NCI-H146 treated with DMSO at 0.1 percent for 48 hours (cell line): ENCODE data around the gene LRRC8D.
A peak's percentile ranks its signal among the peaks of the same experiment; 100 is the strongest.

ENCODE experiments used
- DNase-seq: peaks from one replicate; lab custom pipeline; 2025; ENCODE audit not compliant: unreplicated experiment; lab: John Stamatoyannopoulos, UW

LRRC8D gene

GRCh38 chr1:89953131-89953626, 132.3 kb downstream of the LRRC8D start:
- DNase-seq = no peak

DNA sequence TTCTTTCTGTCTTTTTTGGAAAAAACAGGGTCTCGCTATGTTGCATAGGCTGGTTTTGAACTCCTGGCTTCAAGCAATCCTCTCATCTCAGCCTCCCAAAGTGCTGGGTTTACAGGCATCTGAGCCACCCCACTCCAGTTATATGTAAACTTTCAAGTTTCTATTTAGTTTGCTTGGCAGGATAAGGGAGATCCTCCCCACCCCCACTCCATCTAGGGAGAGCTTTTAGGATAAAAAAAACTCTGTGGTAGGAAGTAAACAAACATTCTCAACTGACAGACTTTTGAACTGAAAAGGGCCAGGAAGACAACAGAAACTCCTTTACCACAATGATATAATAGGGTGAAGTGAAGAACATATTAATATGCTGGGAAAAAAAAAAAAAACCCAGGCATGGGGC, 133.1 kb downstream of the LRRC8D start:
- DNase-seq = no peak

- DNase-seq = no peak
These were observed 133.6 kb downstream of the LRRC8D start for GRCh38 chr1:89954401-89954800.

DNA sequence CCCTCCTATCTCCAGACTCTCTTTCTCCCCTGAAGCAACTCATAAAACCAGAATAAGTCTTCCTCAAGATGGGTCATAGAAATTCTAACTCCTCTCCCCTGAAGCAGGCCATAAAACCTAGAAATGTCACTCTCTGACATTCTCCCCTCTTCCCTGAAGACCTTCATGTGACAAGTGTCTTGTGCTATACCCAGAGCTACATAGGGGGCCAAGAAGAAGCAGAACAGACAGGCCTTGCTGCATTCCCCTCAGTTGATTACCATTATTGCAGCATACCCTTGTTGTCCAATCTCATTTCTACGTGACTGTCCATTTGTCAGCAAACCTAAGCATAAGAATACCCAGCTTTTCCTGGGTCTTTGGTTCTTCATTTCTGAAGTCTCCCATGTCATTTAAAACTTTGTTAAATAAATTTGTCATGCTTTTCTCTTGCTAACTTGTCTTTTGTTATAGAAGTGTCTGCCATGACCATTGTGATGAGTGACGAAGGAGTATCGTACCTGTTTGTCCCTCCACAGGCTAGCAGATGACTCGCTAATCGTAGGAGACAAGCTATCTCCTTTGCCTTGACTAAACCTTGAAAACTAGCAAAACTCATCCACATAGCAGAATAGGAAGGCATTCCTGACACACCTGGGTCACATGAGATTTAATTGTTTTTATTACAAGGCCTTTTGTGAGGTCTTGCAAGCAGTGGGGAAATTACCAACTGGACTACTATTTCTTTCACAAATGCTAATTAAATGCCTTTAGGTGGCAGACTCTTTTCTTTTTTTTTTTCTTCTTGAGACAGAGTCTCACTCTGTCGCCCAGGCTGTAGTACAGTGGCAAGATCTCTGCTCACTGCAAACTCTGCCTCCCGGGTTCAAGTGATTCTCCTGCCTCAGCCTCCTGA, 134.7 kb downstream of the LRRC8D start:
- no peak for DNase-seq

- DNase-seq = no peak
These were observed 136.3 kb downstream of the LRRC8D start for GRCh38 chr1:89957107-89957506.

DNA sequence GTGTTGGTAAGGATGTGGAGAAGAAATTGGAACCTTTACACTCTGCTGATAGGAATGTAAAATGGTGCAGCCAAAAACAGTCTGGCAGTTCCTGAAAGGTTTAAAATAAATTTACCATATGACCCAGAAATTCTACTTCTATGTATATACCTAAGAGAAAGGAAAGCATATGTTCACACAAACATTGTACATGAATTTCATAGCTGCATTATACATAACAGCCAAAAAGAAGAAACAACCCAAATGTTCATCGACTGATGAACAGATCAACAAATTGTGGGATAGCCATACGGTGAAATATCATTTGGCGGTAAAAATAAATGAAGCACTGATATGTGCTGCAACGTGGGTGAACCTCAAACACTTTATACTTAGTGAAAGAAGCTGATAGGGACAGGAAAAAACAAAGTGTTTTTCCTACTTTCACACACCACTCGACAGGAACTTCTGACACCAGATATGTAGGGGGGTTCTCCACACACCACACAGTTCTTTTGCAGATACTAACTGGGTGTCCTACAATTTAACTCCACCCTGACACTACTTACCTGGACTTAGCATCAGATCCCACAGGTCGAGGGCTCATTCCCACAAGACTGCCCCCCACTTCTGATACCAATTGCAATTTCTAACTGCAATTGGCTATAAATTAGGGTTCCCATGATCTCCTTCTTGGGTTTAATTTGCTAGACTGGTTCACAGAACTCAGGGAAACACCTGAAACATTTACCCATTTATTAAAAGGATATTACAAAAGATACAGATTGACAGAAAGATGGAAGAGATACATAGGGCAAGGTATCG, 138.2 kb downstream of the LRRC8D start:
- DNase-seq = no peak

GRCh38 chr1:89959719-89960118, 138.9 kb downstream of the LRRC8D start:
- no peak for DNase-seq

DNA sequence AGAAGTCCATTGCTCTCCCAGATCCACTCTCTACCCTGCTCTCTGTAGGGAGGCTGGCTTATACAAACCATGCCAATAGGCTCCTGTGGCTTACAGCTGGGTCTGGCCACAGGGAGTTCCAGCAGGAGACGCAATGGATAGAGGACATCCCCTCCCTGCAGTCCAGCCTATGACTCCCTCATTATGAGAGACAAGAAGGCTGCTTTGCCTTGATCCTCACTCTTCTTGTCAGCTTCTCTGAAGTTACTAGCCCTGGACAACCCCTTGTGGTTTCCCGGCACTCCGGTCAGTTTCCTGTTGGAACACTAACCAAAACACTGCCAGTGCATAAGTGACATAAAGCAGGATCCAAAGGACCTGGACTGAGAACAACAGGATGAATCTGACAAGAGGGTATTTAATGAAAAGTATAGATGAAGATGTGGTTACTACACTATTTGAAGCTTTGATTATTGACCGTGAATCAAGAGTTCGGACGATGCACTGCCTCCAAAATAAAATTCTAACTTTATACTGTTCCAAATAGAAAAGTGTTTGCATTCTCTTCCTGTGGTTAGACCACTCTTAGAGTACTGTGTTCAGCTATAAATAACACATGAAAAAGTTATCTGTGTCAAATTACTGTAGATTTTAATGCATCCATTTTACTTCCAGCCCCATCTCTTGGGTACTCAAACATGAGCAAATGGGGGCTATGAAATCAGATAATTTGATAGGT, 141.4 kb downstream of the LRRC8D start:
- no peak for DNase-seq

DNA sequence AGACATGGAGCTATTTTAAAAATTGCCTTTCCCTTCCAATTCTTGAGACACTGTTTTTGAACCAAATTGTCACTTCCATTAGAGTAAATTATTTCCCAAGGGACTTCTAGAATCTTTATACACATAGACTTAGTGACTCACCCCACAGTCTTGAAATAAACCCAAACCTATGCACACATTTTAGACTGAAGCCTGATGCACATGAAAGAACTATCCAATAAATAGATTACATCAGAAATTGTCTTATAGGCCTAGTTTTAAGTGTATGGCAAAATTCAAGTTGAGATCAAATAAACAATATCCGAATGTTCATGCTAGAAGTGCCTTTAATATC, 141.9 kb downstream of the LRRC8D start:
- DNase-seq = no peak

DNA sequence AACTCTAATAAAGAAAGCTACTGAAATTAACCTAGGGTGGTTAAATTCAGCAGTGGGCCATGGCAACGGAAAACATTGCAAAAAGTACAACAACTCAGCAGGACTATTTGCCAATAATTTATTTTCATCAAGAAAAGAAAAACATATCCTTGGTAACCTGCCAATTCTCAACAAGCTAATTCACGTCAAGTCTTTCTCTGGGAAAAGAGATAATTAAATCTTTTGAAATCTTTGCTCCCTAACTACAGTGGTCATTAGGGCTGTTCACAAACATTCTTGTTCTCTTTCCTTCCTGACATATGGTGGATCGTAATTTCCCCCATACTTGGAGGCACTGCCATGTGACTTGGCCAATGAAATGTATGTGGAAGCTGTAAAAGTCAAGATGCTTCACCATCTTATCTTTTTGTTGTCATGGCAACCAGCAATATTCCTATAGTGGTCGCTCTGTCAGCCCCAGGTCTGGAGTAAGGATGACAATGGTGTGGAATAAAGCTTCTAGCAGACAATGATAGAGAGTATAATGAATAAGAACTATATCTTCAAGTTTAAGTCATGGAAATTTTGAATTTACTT, 144.4 kb downstream of the LRRC8D start:
- DNase-seq = peak; percentile 69

GRCh38 chr1:89966656-89967055, 145.8 kb downstream of the LRRC8D start:
- no peak for DNase-seq

- no peak for DNase-seq
These were observed 150.8 kb downstream of the LRRC8D start for GRCh38 chr1:89971600-89971999.

DNA sequence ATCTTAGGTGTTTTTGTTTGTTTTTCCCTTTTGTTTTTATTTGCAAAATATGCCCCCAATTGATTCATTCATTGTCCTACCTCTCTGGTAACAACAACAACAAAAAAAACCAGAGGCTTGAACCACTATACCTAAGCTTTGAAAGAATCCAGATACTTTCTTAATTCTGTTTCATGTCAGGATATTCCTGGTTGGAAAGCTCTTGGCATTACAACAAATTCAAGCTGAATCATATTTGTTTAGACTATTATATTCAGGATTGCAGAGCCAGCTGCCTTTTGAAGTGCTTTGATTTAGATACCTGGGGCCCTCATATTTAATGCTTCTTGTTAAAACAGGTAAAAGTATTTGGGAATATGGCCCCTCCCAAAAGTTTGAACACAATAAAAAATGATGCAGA, 151.2 kb downstream of the LRRC8D start:
- no peak for DNase-seq

- DNase-seq = no peak
These were observed 152.8 kb downstream of the LRRC8D start for GRCh38 chr1:89973471-89974127.

DNA sequence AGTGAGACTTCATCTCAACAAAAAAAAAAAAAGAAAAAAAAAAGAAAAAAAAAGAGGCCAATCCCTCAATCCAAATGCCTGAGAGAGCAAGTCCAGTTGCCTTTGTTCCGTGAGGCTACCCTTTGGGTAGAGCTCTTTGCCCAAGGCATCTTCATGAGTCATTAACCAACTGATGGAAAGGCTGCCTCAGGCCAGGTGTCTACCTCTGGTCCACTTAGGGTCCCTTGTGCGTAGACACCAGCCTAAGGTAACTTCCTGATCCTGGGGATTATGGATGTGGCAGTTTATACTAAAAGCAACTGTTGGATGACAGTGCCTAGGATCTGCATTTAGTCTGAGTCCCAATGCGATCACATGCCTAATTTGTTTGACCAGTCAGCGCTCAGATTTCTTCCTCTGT, 153.4 kb downstream of the LRRC8D start:
- no peak for DNase-seq

DNA sequence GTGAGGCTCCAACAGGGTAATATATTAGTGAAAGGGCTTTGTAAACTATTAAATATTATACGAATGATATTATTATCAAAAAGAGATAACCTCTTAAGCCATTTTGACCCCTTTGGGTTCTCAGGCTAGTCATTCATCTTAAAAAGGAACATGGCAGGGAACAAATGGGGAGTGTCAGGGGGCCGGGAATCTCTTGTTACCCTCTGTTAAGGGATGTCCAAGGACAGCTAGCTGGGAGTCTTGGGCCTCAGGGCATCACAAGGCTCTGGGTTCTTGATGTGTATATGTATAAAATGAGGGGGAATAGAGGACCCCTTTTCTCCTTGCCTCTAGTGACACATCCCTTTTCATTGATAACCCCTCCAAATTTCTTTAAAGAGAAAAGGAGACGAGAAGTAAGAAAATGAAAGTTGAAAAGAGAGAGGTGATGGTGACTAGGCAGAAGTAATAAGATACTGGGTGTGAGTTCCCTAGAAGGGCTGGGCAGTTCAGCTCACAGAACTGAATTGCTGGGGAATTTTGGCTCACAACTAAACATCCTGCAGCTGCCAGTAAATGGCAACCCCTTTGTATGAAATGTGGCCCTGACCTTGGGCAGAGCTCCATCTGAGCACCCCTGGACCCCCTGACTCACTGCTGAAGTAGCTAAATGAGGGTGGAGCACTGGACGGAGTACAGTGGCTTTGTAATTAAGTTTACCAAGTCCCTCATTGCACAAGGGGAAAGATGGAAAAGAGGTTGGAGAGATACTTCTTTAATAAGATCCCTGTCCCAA, 154.1 kb downstream of the LRRC8D start:
- no peak for DNase-seq

DNA sequence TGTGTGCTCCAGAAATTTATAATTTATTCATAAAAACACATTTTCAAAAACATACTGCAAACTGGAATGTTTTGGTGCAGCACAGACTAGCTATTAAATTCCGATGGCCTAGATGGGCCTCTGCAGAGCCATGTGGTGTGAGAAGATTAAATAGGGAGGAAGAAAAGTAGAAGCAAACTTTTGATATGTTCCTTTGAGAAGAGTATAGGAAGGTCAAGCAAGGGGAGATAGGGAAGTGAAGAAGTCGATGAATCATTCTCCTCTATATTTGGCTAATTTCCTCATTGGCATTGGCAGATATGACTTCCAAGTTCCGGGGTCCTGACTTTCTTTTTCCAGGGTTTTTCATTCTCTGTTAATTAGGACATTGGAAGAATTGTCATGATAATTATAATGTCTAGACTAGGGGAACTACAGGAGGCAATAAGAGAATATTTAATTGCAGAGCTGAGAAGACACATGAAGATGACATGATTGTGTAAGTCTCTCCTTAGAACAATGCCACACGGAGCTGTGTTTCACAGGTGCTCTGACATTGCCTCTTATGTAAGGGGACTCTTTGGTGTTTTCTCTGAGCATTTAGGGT, 154.8 kb downstream of the LRRC8D start:
- DNase-seq = no peak

- no peak for DNase-seq
These were observed 157.9 kb downstream of the LRRC8D start for GRCh38 chr1:89978755-89979154.

- DNase-seq = no peak
These were observed 159.8 kb downstream of the LRRC8D start for GRCh38 chr1:89980605-89981004.
